VCaP (cell line): Measurements from ENCODE around the gene MISP.

Experiments used
- H3K27ac ChIP-seq: fragments of 450-650 bp; 2 replicates; pipeline ENCODE4 v1.5.1; 2017
- TF ChIP-seq, protein P1 (sequence below): fragments of 450-650 bp; conservative IDR thresholded peaks from 2 replicates; pipeline ENCODE4 v1.5.1; 2017; ENCODE audit warnings: mild to moderate bottlenecking, moderate library complexity

The MISP gene

DNA sequence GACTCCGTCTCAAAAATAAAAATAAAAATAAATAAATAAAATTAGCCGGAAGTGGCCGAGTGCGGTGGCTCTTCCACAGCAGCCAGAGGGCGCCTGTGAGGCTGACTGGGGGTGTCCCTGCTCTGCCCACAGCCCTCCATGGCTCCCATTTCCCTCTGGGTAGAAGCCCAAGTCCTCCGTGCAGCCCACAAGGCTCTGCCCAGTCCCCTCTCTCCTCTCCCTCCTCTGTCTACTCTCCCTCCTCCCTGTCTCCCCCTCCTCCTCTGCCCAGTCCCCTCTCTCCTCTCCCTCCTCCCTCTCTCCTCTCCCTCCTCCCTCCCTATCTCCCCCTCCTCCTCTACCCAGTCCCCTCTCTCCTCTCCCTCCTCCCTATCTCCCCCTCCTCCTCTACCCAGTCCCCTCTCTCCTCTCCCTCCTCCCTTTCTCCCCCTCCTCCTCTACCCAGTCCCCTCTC is 20.4 kb downstream of the MISP start:
- H3K27ac ChIP-seq, result no peak overlapping the region
- TF ChIP-seq, protein P1, sequence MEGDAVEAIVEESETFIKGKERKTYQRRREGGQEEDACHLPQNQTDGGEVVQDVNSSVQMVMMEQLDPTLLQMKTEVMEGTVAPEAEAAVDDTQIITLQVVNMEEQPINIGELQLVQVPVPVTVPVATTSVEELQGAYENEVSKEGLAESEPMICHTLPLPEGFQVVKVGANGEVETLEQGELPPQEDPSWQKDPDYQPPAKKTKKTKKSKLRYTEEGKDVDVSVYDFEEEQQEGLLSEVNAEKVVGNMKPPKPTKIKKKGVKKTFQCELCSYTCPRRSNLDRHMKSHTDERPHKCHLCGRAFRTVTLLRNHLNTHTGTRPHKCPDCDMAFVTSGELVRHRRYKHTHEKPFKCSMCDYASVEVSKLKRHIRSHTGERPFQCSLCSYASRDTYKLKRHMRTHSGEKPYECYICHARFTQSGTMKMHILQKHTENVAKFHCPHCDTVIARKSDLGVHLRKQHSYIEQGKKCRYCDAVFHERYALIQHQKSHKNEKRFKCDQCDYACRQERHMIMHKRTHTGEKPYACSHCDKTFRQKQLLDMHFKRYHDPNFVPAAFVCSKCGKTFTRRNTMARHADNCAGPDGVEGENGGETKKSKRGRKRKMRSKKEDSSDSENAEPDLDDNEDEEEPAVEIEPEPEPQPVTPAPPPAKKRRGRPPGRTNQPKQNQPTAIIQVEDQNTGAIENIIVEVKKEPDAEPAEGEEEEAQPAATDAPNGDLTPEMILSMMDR, result peak; percentile 43; the same call in 1 of the 2 replicates

DNA sequence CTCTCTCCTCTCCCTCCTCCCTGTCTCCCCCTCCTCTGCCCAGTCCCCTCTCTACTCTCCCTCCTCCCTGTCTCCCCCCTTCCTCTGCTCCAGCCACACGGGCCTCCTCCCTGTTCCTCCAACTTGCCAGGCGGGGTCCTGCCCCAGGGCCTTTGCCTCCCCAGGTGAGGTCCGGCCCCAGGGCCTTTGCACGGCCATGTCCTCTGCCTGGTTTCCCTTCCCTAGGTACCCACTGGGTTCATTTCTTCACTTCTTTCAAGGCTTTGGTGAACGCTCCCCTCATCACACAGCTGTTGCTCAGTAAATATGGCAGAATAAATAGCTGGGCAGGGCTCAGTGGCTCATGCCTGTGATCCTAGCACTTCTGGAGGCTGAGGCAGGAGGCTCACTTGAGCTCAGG is 21.2 kb downstream of the MISP start:
- no peak overlapping the region for H3K27ac ChIP-seq
- TF ChIP-seq, protein P1, result no peak

DNA sequence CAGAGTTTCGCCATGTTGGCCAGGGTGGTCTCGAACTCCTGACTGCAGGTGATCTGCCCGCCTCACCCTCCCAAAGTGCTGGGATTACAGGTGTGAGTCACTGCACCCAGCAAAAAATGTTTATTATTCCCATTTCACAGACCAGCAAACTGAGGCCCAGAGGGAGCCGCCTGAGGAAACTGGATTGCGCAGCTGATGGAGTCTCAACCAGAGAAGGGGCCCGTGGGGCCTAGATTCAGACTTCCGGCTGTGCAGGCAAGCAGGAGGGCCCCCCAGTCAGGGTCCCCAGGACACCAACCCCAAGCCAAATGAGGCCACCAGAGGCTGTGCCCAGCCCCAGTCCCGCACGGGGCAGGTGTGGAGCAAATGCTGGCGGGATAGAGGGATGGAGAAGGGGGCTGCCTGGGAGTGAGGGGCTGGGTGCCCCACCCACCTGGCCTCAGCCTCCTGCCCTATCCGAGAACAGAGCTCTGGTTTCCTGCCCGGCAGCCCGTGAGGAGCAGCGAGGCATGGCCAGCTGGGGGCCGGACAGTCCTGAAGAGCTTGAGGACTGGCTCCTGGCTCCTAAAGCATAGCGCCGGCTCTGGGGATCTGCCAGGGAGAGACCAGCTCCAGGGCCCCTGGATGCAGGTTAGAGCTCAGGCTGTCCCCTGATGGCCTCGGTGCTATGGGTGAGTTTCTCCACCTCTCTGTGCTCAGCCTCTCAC is 22.0 kb downstream of the MISP start:
- H3K27ac ChIP-seq, result no peak overlapping the region
- TF ChIP-seq, protein P1, result no peak

DNA sequence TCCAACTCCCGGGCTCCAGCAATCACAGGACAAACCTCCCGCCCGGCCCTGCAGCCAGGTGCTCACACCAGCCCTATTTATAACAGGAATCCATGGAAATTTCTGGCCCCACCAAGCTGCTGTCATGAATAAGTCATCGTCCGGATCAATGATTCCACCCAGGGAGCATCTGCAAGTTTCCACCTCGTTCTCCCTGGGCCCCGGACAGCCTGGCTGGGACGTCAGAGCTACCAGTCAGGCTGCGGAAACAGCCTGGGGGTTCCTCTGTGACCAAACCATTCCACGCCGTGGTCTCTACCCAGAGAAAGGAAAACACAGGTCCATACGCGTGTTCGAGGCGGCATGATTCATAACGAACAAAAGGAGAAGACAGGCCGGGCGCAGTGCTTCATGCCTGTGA is 25.6 kb downstream of the MISP start:
- TF ChIP-seq, protein P1, result no peak
- no peak overlapping the region for H3K27ac ChIP-seq

DNA sequence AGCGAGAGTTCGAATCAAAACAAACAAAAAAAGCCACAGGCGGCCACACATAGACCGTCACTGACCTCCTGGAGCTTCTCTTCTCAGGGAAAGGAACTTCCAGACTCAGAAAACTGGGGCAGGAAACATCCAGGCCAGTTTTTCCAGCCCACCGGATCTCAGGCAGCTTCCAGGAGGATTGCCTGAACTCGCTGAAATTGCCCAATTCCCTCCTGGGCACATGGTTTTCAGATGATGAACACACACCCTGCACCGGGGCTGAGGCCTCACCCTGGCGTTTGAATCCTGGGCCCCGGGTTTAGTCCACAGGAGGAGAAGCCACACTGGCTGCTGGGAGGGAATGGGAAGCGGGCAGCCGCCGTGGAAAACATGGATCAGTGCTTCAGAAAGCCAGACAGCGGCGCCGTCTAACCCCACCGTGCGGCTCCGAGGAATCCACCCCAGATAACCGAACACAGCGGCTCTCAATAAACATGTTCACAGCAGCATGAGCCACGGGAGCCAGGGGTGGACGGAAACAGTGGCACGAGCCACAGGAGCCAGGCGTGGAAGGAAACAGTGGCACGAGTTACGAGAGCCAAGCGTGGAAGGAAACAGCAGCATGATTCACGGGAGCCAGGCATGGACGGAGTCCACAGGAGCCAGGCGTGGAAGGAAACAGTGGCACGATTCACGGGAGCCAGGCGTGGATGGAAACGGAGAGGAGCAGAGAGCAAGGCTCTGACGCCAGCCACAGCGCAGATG is 28.2 kb downstream of the MISP start:
- H3K27ac ChIP-seq, result no peak overlapping the region
- TF ChIP-seq, protein P1, result no peak

DNA sequence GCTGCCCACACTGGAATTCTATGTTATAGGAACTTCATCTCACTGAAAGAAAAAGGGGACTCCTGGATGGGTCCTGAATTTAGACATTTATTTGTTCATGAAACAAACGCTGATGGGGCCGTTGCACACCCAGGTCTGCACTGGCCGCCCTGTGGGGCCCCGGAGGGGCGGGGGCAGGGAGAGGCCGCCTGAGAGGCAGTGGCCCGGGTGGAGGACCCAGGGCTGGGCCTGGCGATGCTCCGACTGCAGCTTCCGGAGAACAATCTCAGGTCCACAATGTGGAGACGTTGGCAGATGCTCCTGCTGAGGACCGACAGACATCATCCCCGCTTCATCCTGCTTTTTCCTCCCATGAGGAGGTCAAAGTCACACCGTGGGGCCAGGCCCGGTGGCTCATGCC is 30.0 kb downstream of the MISP start:
- no peak overlapping the region for H3K27ac ChIP-seq
- TF ChIP-seq, protein P1, result no peak

DNA sequence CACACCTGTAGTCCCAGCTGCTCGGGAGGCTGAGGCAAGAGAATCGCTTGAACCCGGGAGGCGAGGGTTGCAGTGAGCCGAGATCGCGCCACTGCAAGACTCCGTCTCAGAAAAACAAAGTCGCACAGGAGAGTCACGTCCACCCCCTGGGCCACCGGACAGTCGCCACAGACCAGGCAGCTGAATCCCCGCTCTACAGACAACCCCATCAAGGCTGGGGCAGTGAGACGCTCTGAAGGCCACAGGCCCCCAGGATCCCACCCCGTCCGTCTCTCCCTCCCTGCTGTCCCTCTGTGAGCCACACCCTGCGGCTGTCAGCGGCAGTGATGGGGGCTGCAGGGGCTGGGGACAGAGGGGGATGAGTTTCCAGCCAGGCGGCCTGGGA is 30.9 kb downstream of the MISP start:
- H3K27ac ChIP-seq, result peak overlapping the region; percentile 2; the same call in 1 of the 2 replicates
- TF ChIP-seq, protein P1, result no peak
